Sigmoid colon (tissue), 3 donors: Measurements from ENCODE around the gene YBX1.

Experiments
- CTCF ChIP-seq, 4 experiments: fragments of 450-650 bp in 3 of 4; fragments of 200-600 bp in 1 of 4; IDR thresholded peaks; one replicate each; pipeline ENCODE4 v1.5.1; 2016 to 2019; ENCODE audit warnings: antibody characterized with exemption in 4 of 4, mild to moderate bottlenecking in 3 of 4, moderate library complexity in 2 of 4
- POLR2A ChIP-seq, 2 donors: fragments of 450-650 bp; IDR thresholded peaks; one replicate each; pipeline ENCODE4 v1.6.1; 2016; ENCODE audit warnings: antibody characterized with exemption in 2 of 2, mild to moderate bottlenecking in 2 of 2, moderate library complexity in 2 of 2

DNA sequence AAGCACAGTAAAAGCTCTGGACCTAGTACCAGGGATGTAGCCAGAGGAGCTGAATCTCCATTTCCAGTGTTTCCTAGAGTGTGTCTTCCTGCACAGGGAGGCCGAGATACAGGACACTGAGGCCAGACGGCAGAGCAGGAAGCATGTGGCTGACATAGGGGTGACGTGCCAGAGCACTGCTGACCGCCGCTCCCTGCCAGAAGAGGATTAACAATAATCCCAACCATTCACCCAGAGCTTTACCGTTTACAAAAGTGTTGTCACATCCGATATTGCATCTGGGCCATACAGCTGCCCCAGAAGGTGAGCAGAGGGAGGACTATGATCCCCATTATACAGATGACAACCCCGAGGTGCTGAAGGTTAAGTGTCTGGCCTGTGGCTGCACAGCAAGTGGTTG is 63.6 kb downstream of the YBX1 start:
- TF ChIP-seq POLR2A (IDR thresholded peaks at IDR 0.05) (no peak), CTCF (IDR thresholded peaks at IDR 0.05) (no peak)
